Suppressor macrophage (primary cell): Measurements from ENCODE around the gene TCL1B.

Experiments
- DNase-seq, 4 experiments: peaks; one replicate each; pipeline ENCODE4 v3.0.0-alpha.2; 2020 to 2022

Gene TCL1B

GRCh38 chr14:95667249-95667693 lies 19.0 kb upstream of the TCL1B start:
- DNase-seq = no peak

GRCh38 chr14:95668235-95668772 lies 17.9 kb upstream of the TCL1B start:
- DNase-seq = no peak

- no peak for DNase-seq
Observed at GRCh38 chr14:95674613-95675012, 11.6 kb upstream of the TCL1B start.

GRCh38 chr14:95675486-95675885 lies 10.7 kb upstream of the TCL1B start:
- no peak for DNase-seq

- no peak for DNase-seq
Observed at GRCh38 chr14:95677179-95677835, 8.9 kb upstream of the TCL1B start.

- DNase-seq = no peak
Observed at GRCh38 chr14:95679148-95679815, 6.9 kb upstream of the TCL1B start.

- DNase-seq = no peak
Observed at GRCh38 chr14:95679998-95680735, 6.1 kb upstream of the TCL1B start.

- DNase-seq = no peak
Observed at GRCh38 chr14:95681153-95681552, 5.1 kb upstream of the TCL1B start.

GRCh38 chr14:95683793-95684192 lies 2.4 kb upstream of the TCL1B start:
- peak; percentile 30 to 64 (median 45) for DNase-seq

- DNase-seq = no peak
Observed at GRCh38 chr14:95686935-95687334, 709 bp downstream of the TCL1B start.

GRCh38 chr14:95689441-95689840 lies 3.2 kb downstream of the TCL1B start:
- no peak for DNase-seq

GRCh38 chr14:95690815-95691214 lies 4.6 kb downstream of the TCL1B start:
- no peak for DNase-seq

- no peak for DNase-seq
Observed at GRCh38 chr14:95691591-95691990, 5.4 kb downstream of the TCL1B start.

- no peak for DNase-seq
Observed at GRCh38 chr14:95692109-95692508, 5.9 kb downstream of the TCL1B start.

GRCh38 chr14:95695051-95695450 lies 8.8 kb downstream of the TCL1B start:
- DNase-seq = no peak

- DNase-seq = no peak
Observed at GRCh38 chr14:95695913-95696312, 9.7 kb downstream of the TCL1B start.

- no peak for DNase-seq
Observed at GRCh38 chr14:95696741-95697140, 10.5 kb downstream of the TCL1B start.

GRCh38 chr14:95697764-95698163 lies 11.5 kb downstream of the TCL1B start:
- no peak for DNase-seq

- DNase-seq = no peak
Observed at GRCh38 chr14:95698287-95698686, 12.1 kb downstream of the TCL1B start.

GRCh38 chr14:95699412-95699811 lies 13.2 kb downstream of the TCL1B start:
- DNase-seq = no peak

GRCh38 chr14:95700221-95700976 lies 14.2 kb downstream of the TCL1B start:
- DNase-seq = no peak

GRCh38 chr14:95701846-95702221 lies 15.6 kb downstream of the TCL1B start:
- DNase-seq = no peak

- no peak for DNase-seq
Observed at GRCh38 chr14:95703341-95703740, 17.1 kb downstream of the TCL1B start.
